ENCODE measurements around the gene KSR2.

The KSR2 gene

GRCh38 chr12:117526757-117527478, 441.9 kb downstream of the KSR2 start:
- no peak for DNase-seq (ENCODE audit: low read depth)

GRCh38 chr12:117525766-117526165, 443.0 kb downstream of the KSR2 start:
- no peak for DNase-seq (ENCODE audit: low read depth)

GRCh38 chr12:117524806-117525205, 444.0 kb downstream of the KSR2 start:
- DNase-seq (ENCODE audit: low read depth), result no peak

GRCh38 chr12:117523971-117524370, 444.8 kb downstream of the KSR2 start:
- no peak for DNase-seq (ENCODE audit: low read depth)

GRCh38 chr12:117522559-117522958, 446.2 kb downstream of the KSR2 start:
- no peak for DNase-seq (ENCODE audit: low read depth)

GRCh38 chr12:117521867-117522266, 446.9 kb downstream of the KSR2 start:
- no peak for DNase-seq (ENCODE audit: low read depth)

GRCh38 chr12:117521346-117521745, 447.4 kb downstream of the KSR2 start:
- no peak for DNase-seq (ENCODE audit: low read depth)

GRCh38 chr12:117518594-117519270, 450.1 kb downstream of the KSR2 start:
- no peak for DNase-seq (ENCODE audit: low read depth)

GRCh38 chr12:117517219-117517739, 451.5 kb downstream of the KSR2 start:
- DNase-seq (ENCODE audit: low read depth), result no peak

- DNase-seq (ENCODE audit: low read depth), result no peak
These were observed 452.8 kb downstream of the KSR2 start for GRCh38 chr12:117516034-117516433.

- no peak for DNase-seq (ENCODE audit: low read depth)
These were observed 454.8 kb downstream of the KSR2 start for GRCh38 chr12:117514016-117514415.

GRCh38 chr12:117513353-117513752, 455.4 kb downstream of the KSR2 start:
- no peak for DNase-seq (ENCODE audit: low read depth)

- no peak for DNase-seq (ENCODE audit: low read depth)
These were observed 460.3 kb downstream of the KSR2 start for GRCh38 chr12:117508468-117508867.

GRCh38 chr12:117507548-117507947, 461.2 kb downstream of the KSR2 start:
- no peak for DNase-seq (ENCODE audit: low read depth)

GRCh38 chr12:117506333-117506732, 462.5 kb downstream of the KSR2 start:
- DNase-seq (ENCODE audit: low read depth), result no peak

- no peak for DNase-seq (ENCODE audit: low read depth)
These were observed 466.2 kb downstream of the KSR2 start for GRCh38 chr12:117502633-117503032.

- DNase-seq (ENCODE audit: low read depth), result no peak
These were observed 466.6 kb downstream of the KSR2 start for GRCh38 chr12:117502233-117502632.

GRCh38 chr12:117501076-117501869, 467.5 kb downstream of the KSR2 start:
- DNase-seq (ENCODE audit: low read depth), result no peak

- DNase-seq (ENCODE audit: low read depth), result no peak
These were observed 468.9 kb downstream of the KSR2 start for GRCh38 chr12:117499759-117500485.

- DNase-seq (ENCODE audit: low read depth), result no peak
These were observed 469.9 kb downstream of the KSR2 start for GRCh38 chr12:117498880-117499279.

GRCh38 chr12:117498256-117498655, 470.5 kb downstream of the KSR2 start:
- no peak for DNase-seq (ENCODE audit: low read depth)

- no peak for DNase-seq (ENCODE audit: low read depth)
These were observed 471.4 kb downstream of the KSR2 start for GRCh38 chr12:117497407-117497806.

All from amniotic epithelial cell (primary cell).